Endometrial microvascular endothelial cells (primary cell): ENCODE data around the gene FAM185A. TPM values are rescaled to one million over a fixed set of nuclear protein-coding genes. Genes with fewer than 3 reads are reported as not detected.
"Not testable (repeated sequence)": the region's sequence is repeated elsewhere in the genome, so short reads cannot be mapped to it uniquely, and the experiment has no call there.

Experiments used
- in situ Hi-C: cut with HindIII; loops from 2 replicates; pipeline ENCODE4 v1.10.0; 2017; ENCODE audit warnings: low sequenced_read_pairs, low pct_unique_long_range_greater_than_20kb; ENCODE audit errors: inconsistent ontology term
- total RNA-seq: library from RNA; depleted of rRNA; stranded (reverse); fragments of >200 nt; gene quantifications from one replicate; pipeline ENCODE4 v1.2.3, GENCODE V29; 2015; ENCODE audit errors: inconsistent ontology term

The FAM185A gene
- total RNA-seq, 1 donor from 2014 or later = 14.2 TPM

- in situ Hi-C loops = no loop called here
These were observed 73.4 kb downstream of the FAM185A start for GRCh38 chr7:102821994-102822747.

DNA sequence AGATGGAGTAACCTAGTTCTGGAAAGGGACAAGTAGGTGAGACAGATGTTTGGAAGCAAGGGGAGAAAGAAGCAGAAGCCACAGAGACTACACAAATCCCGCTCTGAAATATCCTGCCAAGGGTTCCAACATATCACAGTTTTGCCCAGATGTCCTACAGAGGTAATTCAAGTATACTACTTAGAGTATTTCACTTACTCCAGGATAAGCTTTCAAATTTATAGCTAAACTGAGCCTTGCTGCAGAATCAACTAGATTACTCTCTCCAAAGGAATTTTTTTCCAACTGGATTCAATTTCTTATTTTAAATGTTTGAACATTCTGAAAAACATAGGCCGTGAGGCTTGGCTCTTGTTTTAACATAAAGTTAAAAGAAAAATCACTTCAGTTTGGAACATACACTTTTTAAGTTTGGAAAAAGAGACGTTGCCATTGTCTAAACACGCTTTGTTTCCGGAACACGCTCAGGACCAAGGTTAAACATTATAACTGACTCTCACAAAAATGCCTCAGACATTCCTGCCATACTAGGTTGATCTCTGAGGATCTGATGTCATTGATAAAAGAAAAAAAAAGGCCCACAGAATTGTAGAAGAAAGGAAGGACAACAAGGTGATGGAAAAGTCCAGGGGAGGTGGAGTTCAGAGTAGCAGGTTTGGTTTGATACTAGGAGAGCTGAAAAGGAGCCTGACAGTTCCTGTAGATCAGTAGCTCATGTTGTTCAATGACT is 74.8 kb downstream of the FAM185A start:
- in situ Hi-C loops = no loop called here

DNA sequence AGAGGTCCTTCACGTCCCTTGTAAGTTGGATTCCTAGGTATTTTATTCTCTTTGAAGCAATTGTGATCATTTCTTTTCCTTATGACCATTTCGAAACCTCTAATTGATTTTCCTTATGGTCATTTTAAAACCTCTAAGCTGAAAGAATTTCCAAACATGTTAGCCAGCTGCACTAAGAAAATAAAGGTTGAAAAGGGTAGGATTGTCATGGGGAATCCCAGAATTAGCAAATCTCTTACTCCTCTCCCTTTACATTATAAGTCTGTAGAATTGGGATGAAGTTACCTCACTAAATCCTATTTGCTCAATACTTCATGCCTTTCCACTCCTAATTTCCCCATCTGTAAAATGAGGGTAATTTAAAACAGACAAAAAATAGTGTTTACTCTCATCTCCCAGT is 79.5 kb downstream of the FAM185A start:
- in situ Hi-C loops = no loop called here

DNA sequence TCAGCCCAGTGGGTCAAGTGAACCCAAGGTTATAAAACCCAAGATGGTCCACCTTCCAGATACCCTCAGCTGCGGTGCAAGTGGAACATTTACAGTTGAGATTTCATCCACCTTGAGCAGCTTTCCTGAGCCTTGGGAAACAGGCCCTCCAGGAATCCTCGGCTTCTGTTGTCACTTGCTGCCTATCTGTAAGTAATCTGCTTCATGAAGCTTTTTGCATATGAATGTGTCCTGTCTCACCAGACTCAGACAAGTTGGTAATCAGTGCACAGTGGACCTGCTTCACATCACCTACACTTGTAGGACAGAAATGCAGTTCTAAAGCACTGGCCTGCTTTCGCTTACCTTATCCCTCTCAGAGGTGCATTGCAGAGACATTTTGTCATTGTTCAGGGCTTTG is 80.3 kb downstream of the FAM185A start:
- in situ Hi-C loops = no loop called here

- in situ Hi-C loops = no loop called here
These were observed 81.4 kb downstream of the FAM185A start for GRCh38 chr7:102830197-102830596.

- in situ Hi-C loops = no loop called here
These were observed 83.9 kb downstream of the FAM185A start for GRCh38 chr7:102832674-102833073.

DNA sequence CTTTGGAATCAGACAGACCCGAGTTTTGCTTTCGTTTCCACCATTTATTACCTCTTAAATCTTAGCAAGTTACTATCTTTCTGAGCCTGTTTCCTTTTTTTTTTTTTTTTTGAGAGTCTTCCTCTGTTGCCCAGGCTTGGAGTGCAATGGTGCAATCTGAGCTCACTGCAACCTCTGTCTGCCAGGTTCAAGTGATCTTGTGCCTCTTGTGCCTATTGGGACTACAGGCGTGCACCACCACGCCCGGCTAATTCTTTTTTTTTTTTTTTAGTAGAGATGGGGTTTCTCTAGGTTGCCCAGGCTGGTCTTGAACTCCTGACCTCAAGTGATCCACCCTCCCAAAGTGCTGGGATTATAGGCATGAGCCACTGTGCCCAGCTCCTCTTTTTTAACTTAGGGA is 84.5 kb downstream of the FAM185A start:
- in situ Hi-C loops = no loop called here

GRCh38 chr7:102834466-102834865 is 85.7 kb downstream of the FAM185A start:
- in situ Hi-C loops = no loop called here

GRCh38 chr7:102834999-102835398 is 86.2 kb downstream of the FAM185A start:
- in situ Hi-C loops = no loop called here

- in situ Hi-C loops = no loop called here
These were observed 87.6 kb downstream of the FAM185A start for GRCh38 chr7:102836191-102836919.

DNA sequence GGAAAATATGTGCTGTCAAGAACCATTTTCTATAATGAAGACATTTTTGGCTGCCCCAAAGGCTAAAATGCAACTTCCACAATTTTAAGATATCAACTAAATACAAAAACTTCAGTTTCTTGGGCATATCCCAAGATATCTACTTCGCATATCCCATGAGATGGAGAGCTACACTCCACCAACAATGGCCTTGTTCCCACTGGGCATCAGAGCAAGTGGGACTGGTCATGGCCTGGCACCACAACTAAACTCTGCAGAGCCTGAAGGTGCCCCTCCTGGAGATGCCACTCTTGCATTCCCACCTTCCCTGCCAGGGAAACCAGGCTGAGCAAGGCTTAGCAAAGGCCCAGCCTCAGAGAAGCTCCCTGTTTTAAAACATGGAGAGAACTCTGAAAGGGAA is 88.2 kb downstream of the FAM185A start:
- in situ Hi-C loops = no loop called here

DNA sequence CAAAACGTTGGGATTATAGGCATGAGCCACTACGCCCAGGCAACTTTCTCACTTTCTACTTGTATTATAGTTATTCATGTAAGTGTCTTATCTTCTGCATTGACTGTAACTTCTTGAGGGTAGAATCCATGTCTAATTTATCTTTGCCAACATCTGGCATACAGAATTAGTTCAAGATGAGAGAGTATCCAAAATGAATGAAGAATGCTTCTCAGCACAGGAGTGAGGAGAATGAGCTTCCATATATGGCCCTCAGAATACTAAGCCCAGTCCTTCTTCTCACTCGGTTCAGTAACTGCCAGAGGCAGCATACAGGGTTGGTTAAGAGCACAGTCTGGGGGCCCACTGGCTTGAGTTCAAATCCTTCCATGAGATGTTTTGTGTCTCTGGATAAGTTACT is 89.0 kb downstream of the FAM185A start:
- in situ Hi-C loops = no loop called here

- in situ Hi-C loops = not testable (repeated sequence)
These were observed 89.8 kb downstream of the FAM185A start for GRCh38 chr7:102838572-102839101.

DNA sequence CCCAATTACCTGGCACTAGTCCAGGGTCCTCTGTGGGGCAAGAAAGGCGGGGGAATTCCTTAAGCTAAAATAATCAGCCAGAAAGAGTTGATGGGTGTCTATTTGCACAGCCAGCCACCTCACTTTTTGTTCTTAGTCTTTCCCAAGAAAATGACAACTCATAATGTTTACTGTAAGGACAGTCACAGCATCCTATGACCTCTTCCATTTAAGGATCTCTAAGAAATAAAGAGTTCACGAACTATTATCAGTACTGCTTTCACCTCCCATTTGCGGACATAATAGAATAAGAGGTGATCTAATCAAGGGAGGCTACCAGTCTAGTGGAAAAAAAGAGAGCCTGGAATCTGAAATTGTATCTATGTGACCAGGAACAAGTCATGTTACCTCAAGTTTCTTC is 91.6 kb downstream of the FAM185A start:
- in situ Hi-C loops = no loop called here

- in situ Hi-C loops = no loop called here
These were observed 92.5 kb downstream of the FAM185A start for GRCh38 chr7:102841290-102841689.

DNA sequence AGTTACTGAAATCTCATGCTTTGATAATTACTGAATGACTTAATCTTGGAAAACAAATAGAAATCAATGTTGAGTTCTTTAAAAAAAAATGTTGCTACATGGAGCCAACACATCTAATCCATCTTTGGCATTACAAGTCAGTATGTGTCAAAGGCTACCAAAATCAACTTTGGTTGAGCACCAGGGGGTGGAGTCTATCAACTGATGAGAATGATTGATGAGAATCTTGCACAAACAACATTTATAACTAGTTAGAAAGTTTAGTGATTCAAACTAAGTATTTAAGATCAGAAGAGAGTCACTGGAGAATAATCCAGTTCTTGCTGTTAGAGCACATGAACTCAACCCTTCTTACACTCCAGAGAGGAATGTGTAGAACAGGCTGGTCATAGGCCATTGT is 93.5 kb downstream of the FAM185A start:
- in situ Hi-C loops = no loop called here

GRCh38 chr7:102843850-102844249 is 95.1 kb downstream of the FAM185A start:
- in situ Hi-C loops = no loop called here

GRCh38 chr7:102845346-102845745 is 96.5 kb downstream of the FAM185A start:
- in situ Hi-C loops = no loop called here

- in situ Hi-C loops = no loop called here
These were observed 100.3 kb downstream of the FAM185A start for GRCh38 chr7:102849079-102849478.

GRCh38 chr7:102849538-102849937 is 100.7 kb downstream of the FAM185A start:
- in situ Hi-C loops = no loop called here
